ENCODE measurements around the gene CALCB. TPM values are rescaled to one million over a fixed set of nuclear protein-coding genes. Genes with fewer than 3 reads are reported as not detected.

CALCB gene
- total RNA-seq, 2 experiments from 2014 or later = 0.30 to 0.39 TPM

- Mint-ChIP-seq H3K9me3 (peaks cover 6% of the 10 kb centered on the region), H3K4me1 (ENCODE audit: low read depth) (no peaks in the 10 kb centered on the region), H3K4me3 (no peak overlapping the region), H3K27ac (no peak overlapping the region), H3K36me3 (ENCODE audit: low read depth) (no peaks in the 10 kb centered on the region), H3K27me3 (peaks cover 49% of the 10 kb centered on the region)
- DNase-seq = peak; percentile 6 to 61 (median 26)
- TF ChIP-seq CTCF (IDR thresholded peaks at IDR 0.05) = peak; percentile 75
- H3K9me3 ChIP-seq (ENCODE audit: control insufficient read depth in 1 of 2, insufficient read depth in 1 of 2, low read length in 2 of 2) = no peaks in the 10 kb centered on the region
- H3K27ac ChIP-seq (ENCODE audit: low read depth in 1 of 2, low read length in 2 of 2) = no peak overlapping the region
- H3K4me3 ChIP-seq (ENCODE audit: low read length) = no peak overlapping the region
- peak; percentile 49 for ATAC-seq (ENCODE audit: poor library complexity)
- CTCF ChIA-PET = interaction anchor here (0.8 to 2.1 kb wide), 3 partner anchors 10 to 26 kb away, joined by 4 to 9 read pairs (median 5); no protein-coding TSS in a partner anchor
- H3K27me3 ChIP-seq (ENCODE audit: control insufficient read depth in 1 of 2, insufficient read depth in 2 of 2, low read length in 2 of 2) = peaks cover 4 to 13% of the 10 kb centered on the region in 2 experiments
- H3K36me3 ChIP-seq (ENCODE audit: insufficient read depth, low read length) = no peaks in the 10 kb centered on the region
- H3K4me1 ChIP-seq (ENCODE audit: insufficient read depth, low read length) = no peaks in the 10 kb centered on the region
- POLR2A ChIA-PET = no interaction called here
- intact Hi-C loops (cut with DNase I, micrococcal nuclease) = loop anchor here (1.0 to 10.0 kb wide), 2 partner anchors 107 to 1514 kb away; no protein-coding TSS in a partner anchor
These were observed 27.8 kb downstream of the CALCB start for GRCh38 chr11:15101072-15101709.

- ChIA-PET POLR2A (no interaction called here), CTCF (no interaction called here)
- DNase-seq (no peak), ATAC-seq (ENCODE audit: poor library complexity) (no peak)
- Mint-ChIP-seq H3K27me3 (peaks cover 23% of the 10 kb centered on the region), H3K4me3 (no peak overlapping the region), H3K36me3 (ENCODE audit: low read depth) (no peaks in the 10 kb centered on the region), H3K4me1 (ENCODE audit: low read depth) (no peaks in the 10 kb centered on the region), H3K27ac (no peak overlapping the region), H3K9me3 (peaks cover 6% of the 10 kb centered on the region)
- no peak for TF ChIP-seq CTCF (IDR thresholded peaks at IDR 0.05)
- intact Hi-C loops (cut with DNase I, micrococcal nuclease) = loop anchor here in 1 of 2 experiments (10.0 kb wide), 1 partner anchor 1511 kb away; no protein-coding TSS in a partner anchor
- Histone ChIP-seq H3K4me1 (ENCODE audit: insufficient read depth, low read length) (no peaks in the 10 kb centered on the region), H3K9me3 (ENCODE audit: control insufficient read depth in 1 of 2, insufficient read depth in 1 of 2, low read length in 2 of 2) (no peaks in the 10 kb centered on the region), H3K36me3 (ENCODE audit: insufficient read depth, low read length) (no peaks in the 10 kb centered on the region), H3K27ac (ENCODE audit: low read depth in 1 of 2, low read length in 2 of 2) (no peak overlapping the region), H3K27me3 (ENCODE audit: control insufficient read depth in 1 of 2, insufficient read depth in 2 of 2, low read length in 2 of 2) (no peaks in the 10 kb centered on the region), H3K4me3 (ENCODE audit: low read length) (no peak overlapping the region)
These were observed 30.8 kb downstream of the CALCB start for GRCh38 chr11:15104166-15104565.

GRCh38 chr11:15106201-15106965 is 33.0 kb downstream of the CALCB start:
- Mint-ChIP-seq H3K4me3 (no peak overlapping the region), H3K9me3 (peaks cover 6% of the 10 kb centered on the region), H3K27me3 (peaks cover 4% of the 10 kb centered on the region), H3K36me3 (ENCODE audit: low read depth) (no peaks in the 10 kb centered on the region), H3K4me1 (ENCODE audit: low read depth) (no peaks in the 10 kb centered on the region), H3K27ac (no peak overlapping the region)
- no peak for TF ChIP-seq CTCF (IDR thresholded peaks at IDR 0.05)
- CTCF ChIA-PET = no interaction called here
- intact Hi-C loops (cut with DNase I, micrococcal nuclease) = loop anchor here in 1 of 2 experiments (10.0 kb wide), 1 partner anchor 1508 kb away; no protein-coding TSS in a partner anchor
- Histone ChIP-seq H3K9me3 (ENCODE audit: control insufficient read depth in 1 of 2, insufficient read depth in 1 of 2, low read length in 2 of 2) (no peaks in the 10 kb centered on the region), H3K4me1 (ENCODE audit: insufficient read depth, low read length) (no peaks in the 10 kb centered on the region), H3K36me3 (ENCODE audit: insufficient read depth, low read length) (no peaks in the 10 kb centered on the region), H3K27ac (ENCODE audit: low read depth in 1 of 2, low read length in 2 of 2) (no peak overlapping the region), H3K4me3 (ENCODE audit: low read length) (no peak overlapping the region), H3K27me3 (ENCODE audit: control insufficient read depth in 1 of 2, insufficient read depth in 2 of 2, low read length in 2 of 2) (no peaks in the 10 kb centered on the region)
- ATAC-seq (ENCODE audit: poor library complexity) (no peak), DNase-seq (no peak)
- POLR2A ChIA-PET = no interaction called here

All from CD4-positive, alpha-beta T cell (primary cell).